Inflammatory macrophage treated with lipopolysaccharide for 4 hours (primary cell): Measurements from ENCODE around the gene PPP1R17.

Source experiments
- DNase-seq: peaks from one replicate; pipeline ENCODE4 v3.0.0-alpha.2; 2020

Gene PPP1R17

DNA sequence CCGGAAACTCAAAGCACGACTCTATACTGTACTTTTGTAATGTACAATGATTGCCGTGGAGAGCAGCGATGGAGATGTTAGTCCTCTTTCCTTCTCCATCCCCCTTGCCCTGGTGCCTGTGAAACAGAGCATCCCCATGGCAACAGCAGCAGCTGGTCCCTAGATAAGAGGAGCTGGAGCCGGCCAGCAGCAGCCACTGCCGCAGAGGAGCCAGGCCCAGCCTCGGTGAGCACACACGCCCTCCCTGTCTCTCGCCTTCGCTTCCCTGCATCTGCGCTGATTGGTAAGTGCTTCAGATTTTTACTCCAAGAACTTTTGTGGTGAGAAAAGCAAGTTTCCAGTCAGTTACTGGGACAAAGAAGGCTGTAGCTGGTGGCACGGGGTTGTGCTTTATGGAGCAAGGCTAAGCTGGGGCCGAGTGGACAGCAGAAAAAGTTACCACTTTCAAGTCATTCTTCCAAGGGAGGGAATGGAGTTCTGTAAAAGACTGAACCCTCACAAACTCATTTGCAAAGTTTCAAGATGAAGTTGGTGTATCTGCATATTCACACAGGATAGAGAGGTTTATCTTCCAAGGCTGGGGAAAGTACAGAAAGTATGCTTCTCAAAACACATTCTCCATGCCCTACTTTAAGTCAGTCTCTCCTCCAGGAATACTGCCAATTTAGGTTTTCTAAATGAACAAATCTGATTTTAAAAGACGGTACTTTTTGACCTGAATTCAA, at the start of gene PPP1R17:
Gene PPP1R17 (plus strand): TSS at position 192 of the 725 bp plus-strand sequence. CDS start 5,227 bp downstream, outside the sequence.
- DNase-seq: peak; percentile 23

DNA sequence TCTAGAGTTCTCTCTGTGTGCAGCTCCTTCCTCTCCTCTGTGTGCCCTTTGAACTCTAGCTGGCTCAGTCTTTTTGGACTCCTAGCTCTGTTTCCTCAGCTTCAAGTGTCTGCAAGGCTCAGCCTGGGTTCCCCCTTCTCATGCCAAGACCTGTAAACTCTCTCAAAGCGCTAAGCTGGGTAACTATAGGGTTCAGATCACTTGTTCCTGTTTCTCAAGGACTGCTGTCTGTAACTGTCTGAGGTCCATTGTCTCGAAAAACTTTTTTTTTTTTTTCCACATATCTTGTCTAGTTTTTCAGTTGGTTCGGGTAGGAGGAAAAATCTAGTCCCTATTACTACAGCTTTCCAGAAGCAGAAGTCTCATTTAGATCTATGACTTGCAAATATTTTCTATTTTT, 46.6 kb upstream of the PPP1R17 start:
- DNase-seq: peak; percentile 59

DNA sequence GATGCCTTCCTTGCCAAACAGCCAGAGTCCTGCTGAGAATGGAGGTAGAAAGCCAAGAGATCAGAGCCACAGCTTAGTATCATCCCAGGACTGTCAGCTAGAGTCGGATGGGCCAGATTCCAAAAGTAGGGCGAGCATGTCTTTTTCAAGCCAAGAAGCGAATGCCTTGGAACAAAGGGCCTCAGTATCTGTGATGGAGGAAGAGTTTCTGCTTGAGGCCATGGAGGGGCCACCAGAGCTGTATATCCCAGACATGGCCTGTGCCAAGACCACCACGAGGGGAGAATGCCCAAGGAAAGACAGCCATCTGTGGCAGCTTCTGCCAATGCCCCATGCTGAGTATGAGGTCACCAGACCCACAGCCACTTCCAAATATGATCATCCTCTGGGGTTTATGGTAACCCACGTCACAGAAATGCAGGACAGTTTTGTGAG, 44.3 kb upstream of the PPP1R17 start:
- DNase-seq: no peak

DNA sequence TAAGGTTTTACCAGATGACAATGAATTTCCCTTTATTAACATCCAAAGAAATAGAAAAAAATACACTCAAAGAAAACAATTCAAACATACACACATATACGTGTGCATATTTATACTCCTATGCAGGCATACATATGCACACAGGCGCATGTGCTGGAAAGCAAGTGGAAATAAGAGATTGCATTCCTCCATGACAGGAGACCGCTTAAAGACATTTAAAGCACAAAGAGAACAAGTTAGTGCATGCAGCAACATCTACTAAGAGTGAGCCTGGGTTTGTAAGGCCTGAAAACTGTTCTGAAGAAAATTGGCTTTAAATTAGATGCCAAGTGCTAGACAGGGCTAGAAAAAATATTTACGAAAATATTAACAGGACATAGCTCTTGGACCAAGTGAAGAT, 40.1 kb upstream of the PPP1R17 start:
- no peak for DNase-seq

DNA sequence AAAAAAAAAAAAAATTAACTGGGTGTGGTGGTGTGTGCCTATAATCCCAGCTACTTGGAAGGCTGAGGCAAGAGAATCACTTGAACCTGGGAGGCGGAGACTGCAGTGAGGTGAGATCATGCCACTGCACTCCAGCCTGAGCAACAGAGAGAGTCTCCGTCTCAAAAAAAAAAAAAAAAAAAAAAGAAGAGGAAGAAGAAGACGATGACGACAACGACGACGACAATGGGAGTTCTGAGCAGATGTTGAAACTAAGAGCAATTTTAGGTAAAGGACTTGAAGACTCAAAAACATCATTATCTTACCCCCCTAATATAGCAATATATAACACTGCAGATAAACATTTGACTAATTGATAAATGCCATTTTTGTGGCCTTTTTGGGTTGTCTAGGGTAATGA, 39.5 kb upstream of the PPP1R17 start:
- DNase-seq: peak; percentile 90

DNA sequence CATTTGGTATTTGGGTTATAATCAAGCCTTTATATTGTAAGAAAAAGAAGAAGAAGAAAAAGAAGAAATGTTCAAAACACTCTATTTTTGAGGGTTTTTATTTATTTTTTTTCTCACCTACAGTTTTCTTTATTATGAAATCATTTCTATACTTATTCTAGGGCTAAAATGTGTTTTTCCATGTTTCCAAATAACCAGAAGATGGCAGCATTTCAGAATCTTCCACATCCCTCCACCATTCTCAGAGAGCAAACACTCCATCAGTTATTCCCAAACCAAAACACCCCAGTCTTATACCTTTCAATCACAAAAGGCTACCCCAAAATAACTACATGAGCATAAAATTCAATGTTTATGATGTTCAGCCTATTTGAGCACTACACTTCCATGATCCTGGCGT, 38.7 kb upstream of the PPP1R17 start:
- peak; percentile 41 for DNase-seq

DNA sequence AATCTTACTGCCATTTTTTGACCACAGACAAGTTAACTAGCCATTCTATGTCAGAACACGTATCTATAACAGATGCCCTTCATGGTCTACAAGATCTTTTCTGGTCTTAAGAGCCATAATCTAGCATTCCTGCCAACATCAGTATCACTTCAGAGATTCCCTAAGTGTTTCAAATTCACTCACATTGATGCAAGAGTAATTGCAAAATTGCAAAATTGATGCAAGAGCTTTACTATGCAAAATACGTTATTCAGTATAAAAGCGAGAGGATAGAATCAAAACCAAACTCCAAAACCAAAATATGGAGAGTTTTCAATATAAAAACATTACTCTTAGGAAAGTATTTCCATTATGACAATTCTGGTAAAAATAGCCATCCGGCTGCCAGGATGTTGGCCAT, 38.1 kb upstream of the PPP1R17 start:
- DNase-seq: peak; percentile 85

DNA sequence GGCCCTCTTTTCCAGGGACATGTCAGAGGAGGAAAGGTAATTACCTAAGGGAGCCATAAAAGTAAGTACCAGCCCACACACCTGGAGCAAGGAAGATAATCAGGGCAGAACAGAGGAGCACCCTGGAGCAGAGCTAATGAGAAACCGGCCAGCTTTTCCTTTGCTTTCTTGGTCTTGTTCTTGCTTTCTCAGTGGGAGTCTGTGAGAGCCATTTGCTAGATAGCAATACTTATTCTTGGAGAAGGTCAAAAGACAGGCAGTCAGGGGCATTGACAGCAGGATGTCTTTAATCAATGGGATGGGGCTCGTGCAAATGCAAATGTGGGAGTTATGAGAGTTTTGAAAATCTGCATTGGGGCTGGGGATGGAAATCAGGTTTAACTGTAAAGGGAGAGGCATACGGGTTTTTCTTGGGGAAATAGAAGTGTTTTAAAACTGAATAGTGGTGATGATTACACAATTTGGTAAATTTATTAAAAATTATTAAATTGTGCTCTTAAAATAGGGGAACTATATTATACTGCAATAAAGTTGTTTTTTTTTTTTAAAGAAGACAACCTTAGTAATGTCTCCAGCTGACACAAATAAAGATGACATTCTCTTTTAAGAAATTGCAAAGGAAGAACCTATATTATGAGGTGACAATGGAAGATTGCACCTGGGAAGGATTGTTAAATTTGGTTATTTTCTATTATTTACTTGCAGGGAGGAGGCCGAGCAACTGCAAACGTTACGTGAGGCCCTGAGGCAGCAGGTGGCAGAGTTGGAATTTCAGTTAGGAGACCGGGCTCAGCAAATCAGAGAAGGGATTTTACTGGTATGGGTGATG, 35.6 kb upstream of the PPP1R17 start:
- DNase-seq: peak; percentile 65

DNA sequence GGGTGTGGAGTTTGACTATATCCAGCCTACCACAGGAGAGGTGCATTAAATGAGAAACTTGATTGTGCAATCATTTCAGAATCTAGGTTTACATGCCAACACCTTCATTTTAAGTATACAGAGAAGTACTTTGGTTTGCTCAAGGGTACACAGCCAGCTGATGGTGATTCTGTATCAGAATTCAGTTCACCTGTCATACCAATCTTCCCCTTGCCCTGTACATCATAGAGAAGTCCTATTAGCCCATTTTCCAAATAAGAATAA, 35.0 kb upstream of the PPP1R17 start:
- no peak for DNase-seq

DNA sequence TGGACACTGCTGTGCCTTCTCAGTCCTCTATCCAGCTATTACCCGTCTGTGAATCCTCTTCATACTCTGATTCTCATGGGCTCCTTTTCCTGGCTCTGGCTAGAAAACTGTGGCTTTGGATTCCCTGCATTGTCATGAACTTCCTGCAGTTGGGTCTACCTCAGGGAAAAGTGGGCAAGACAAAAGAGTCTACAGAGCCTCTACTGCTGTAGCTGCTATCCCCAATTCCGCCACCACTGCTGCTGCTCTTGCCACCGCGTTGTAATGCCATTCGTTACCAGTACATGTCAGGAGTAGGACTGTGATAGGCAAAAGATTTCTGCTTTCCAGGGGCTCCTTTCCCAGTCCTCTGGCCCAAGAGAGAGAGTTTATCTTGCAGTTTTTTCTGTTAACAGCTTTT, 23.9 kb upstream of the PPP1R17 start:
- DNase-seq: no peak

DNA sequence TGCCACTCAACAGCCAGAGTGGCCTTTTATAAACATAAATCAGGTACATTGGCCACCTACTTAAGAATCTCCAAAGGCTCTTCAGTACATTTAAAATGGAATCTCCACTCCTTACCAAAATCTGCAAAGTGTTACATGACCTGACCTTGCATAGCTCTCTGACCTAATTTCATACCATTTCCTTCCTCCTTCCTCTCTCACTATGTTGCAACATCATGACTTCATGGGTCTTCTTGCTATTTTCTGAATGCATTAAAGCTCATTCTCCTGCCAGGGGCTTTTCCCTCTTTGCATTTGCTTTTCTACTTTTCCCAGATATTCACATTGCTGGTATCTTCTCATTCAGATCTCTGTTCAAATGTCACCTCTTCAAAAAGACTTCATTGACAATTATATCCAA, 22.1 kb upstream of the PPP1R17 start:
- DNase-seq: peak; percentile 92

DNA sequence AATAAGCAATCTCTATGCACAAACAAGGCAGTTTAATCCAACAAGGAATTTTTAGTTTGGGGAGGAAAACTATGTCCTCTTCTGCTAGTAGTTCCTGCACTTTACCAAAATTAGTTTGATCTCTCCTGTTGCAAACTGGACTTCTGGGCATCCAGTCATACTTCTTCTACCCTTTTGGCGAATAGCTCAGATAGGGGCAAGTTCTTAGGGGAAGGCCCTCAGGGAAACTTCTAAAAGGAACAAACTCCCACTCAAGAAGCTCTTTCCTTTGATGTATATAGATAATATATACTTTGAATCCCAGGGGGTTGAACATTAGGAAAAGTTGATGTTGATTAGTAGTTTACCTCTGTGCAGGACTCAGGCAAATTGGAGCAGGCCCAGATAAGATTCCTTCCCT, 21.5 kb upstream of the PPP1R17 start:
- DNase-seq: peak; percentile 40

DNA sequence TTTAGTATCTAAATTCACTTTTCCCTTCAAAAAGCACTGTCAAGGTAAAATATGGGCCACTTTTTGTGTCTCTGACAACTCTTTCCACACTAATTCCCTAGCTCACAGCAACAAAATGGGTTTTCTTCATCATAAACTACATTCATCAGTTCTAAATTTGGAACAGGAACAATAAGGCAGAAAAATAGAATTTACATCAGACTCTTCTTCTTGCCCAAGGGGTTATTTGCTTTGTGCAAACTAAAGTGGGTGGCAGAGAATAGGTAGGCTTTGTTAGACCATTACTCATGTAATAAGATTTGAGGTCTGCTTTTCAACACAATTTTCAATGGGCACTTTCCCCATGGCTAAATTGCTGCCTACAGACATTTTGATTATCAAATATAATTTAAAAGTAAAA, 17.6 kb upstream of the PPP1R17 start:
- peak; percentile 44 for DNase-seq

DNA sequence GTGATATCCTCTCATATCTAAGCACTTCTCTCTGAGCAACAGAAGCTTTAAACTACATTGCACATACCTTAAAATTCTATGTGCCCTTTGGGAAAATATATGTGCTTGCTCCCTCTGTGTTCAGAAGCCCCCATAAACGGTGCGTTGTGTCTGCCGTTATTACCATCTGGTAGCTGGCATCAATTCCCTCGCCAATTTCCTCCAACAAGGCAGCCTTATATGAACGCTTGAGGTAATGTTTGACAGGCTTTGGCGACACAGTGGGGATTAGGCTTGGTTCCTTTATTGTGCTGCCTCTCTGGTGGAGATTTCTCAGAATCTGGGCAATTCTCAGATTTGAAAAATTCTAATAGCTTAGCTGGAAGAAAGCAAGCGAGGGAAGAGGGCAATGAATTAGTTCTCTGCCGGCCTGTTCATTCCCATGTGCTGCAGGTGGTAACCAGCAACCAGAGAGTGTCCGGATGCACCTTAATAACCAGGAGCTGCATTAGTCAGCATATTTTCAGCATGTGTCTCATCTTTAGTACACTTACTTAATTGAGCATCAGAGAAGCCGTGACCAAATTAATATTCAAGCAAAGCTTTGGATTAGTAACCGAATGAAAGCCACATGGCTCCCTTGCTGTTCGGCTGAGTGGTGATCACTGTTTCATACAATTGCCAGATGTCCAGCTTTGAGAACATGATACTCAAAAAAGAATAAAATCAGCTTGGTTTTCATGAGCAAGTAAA, 7.3 kb upstream of the PPP1R17 start:
- no peak for DNase-seq

DNA sequence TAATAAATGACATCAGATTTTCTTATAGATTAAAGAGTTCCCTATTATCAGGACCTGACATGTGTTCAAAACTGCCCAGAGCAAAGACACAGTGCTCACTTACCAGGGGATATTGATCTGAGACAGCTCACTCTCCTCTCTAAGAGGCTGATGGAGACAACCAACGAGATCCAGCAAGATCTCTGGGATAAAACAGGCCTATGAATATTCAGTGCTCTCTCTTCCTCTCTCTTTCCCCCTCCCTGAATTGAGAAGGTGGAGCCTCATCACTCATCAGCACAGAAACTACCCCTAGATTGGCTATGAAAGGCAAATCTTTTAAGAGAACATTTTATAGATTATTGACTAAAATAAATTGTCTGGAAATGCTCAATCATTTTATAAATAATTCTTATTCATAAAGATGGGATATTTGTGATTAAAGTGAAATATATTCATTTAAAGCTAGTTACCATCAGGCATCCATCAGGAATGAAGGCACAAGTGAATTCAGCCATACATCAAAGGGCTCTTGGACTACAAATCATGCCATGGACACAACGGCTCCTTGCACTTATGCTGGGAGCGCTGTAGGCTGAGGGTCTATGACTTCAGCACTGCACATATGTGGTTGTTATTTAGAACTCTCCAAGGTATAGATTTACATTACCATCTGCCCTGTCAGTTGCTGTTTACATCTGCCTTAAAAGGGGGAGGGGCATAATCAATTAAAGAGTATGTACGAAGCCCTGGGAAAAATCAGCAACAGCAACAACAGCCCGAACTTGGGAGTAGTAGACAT, 3.4 kb upstream of the PPP1R17 start:
- DNase-seq: no peak

DNA sequence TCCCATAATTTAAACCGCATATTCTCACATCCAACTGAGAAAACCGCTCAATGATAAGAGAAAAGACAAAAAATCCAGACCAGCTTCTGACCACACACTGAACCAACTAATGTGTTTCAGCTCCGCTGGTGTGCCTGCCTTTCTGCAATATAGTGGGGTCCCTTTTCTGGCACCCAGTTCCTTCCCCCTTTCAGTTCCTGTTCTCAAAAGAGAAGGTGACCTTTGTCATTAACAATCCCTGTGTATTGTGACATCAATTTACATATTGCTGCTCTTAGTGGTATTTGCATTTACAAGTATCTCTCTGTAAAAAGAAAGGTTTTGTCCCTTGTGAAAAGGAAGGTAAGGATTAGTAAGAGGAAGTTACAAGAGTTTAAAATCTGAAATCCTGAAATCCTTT, 1.4 kb downstream of the PPP1R17 start:
- peak; percentile 91 for DNase-seq

DNA sequence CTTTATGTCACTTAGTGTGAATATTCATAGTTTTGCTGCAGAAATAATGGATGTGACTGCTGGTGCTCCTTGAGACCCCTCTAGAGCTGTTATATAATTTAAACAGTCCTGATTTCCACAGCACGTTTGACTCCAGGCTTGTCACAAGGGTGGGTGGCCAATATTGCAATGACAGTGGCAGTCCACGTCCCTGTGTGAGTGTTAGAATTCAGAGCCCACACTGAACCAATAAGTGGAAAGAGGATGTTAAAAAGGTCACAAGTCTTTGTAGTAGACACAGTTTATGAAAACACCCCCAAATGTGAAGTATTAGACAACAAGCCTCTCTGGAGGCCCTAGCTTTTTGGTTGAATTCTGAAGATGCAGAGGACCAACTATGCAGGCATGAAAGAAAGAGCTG, 2.0 kb downstream of the PPP1R17 start:
- peak; percentile 68 for DNase-seq

DNA sequence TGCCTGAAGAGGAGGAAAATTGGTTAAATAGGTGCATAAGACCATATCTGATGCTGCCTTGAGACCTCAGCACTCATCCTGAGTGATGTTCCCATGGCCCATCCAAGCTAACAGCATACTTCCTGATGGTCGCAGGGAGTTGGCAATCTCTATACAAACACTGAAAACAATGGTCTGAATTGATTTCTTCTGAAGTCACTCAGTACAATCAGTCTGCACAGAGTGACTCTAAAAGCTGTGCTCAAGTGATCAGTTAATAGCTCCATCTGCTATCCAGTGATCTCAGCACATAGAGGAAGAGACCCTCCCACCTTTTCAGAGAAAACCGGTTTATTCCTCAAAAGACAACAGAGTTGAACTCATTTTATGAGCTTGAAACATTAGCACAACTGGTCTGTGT, 3.9 kb downstream of the PPP1R17 start:
- no peak for DNase-seq

DNA sequence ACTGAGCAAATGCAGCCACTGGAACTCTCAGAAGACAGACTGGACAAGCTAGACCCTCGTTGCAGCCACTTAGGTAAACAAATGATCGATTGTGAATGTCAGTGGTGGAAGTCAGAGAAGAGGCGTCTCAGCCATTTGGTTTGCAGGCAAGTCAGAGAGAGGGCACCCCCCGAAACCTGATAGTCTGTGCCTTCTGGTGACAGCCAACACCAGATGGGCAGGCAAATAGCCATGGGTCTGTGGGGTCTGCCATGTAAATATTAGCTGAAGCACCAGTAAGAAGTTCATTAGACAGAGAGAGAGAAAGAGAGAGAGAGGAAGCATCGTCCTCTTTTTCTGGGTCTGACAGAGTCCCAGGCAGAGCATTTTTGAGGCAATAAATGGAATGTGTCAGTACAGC, 5.4 kb downstream of the PPP1R17 start:
- no peak for DNase-seq

DNA sequence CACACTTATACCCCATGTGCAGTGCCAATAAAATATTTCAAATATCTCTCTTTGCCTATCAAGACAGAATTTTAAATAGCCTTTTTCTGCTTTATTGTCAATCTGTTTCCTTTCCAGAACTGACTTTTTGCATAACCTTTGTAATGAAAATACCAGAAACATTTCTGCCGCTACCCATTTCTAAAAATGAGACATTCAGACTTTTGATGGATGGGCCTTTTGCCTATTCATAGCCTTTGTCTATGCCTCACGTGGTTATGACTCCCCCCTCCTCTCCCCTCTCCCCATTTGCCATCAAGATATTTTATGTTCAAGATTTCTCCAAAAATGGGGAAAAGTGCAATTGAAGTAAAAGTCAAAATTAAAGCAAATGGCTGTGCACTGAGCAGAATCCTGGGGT, 5.9 kb downstream of the PPP1R17 start:
- no peak for DNase-seq

DNA sequence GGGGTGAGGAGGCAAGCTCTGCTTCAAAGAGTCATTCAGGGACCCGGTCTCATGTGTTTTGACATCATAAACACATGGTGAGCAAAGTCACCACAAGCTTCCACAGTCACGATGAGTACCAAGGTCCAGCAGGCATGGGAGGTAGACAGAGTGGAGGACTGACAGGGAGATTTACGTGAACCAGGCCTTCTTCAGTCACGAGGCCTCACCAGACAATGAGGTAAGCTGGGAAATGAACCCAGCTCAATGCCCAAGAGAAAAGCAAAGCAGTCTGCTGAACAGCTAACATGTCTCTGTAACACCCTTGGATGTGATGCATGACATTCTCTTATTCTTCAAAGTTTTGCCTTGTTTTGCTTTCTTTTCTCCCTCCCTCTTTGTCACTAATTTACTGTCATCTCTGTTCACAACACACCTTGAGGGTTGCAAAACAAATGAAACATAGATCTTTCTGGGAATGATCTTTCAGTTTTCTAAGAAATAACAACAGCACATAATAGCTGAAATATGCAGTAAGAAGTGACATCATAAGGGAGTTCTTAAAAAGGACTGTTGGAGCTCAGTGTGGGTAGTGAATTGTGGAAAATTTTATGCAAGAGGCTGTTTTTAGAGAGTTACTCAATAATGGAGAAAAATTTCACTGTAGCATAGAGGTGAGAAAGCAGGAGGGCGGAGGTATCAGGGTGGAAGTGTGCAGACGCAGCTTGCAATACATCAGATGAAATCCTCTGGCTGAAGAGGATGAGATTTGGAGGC, 9.0 kb downstream of the PPP1R17 start:
- DNase-seq: peak; percentile 81

DNA sequence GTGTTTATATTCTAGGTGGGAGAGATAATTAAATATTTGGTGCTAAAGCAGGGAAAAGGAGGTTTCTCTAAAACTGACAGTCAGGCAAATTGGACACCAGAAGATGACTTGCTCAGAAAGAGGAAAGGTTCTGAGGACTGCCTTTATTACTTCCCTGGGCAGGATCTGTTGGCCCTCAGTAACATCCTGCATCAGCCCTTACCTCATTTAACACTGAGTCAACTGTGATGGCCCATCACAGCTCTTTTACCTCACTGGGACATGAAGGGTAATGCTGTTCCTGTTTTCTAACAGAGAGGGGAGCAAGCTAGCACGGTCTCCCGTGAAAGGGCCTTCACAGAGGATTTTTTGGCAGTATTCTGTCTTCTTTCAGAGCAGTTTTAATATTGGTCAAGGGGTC, 12.0 kb downstream of the PPP1R17 start:
- peak; percentile 90 for DNase-seq
